Bronchial epithelial cell (primary cell): ENCODE data around the gene CADM2. TPM values are rescaled to one million over a fixed set of nuclear protein-coding genes. Genes with fewer than 3 reads are reported as not detected.
A peak's percentile ranks its signal among the peaks of the same experiment; 100 is the strongest.

ENCODE experiments used
- DNase-seq: peaks from one replicate; pipeline ENCODE4 v3.0.0-alpha.2; 2010; ENCODE audit warnings: low read depth
- FAIRE-seq: peaks from 2 replicates; lab custom pipeline; 2011; peaks lifted over from hg19 to GRCh38; lab: Jason Lieb, UNC
- H3K27me3 ChIP-seq: 2 replicates; pipeline ENCODE4 v1.5.1; 2011; ENCODE audit warnings: low read length; ENCODE audit not compliant: control insufficient read depth, insufficient read depth
- H3K36me3 ChIP-seq: 2 replicates; pipeline ENCODE4 v1.5.1; 2011; ENCODE audit warnings: low read length; ENCODE audit not compliant: control insufficient read depth, insufficient read depth
- H3K4me3 ChIP-seq: 2 replicates; pipeline ENCODE4 v1.5.1; 2011; ENCODE audit warnings: mild to moderate bottlenecking, low read depth, low read length, control low read depth
- CTCF ChIP-seq: IDR thresholded peaks from 2 replicates; pipeline ENCODE4 v1.5.1; 2011; ENCODE audit warnings: mild to moderate bottlenecking, moderate library complexity, low read length, control low read depth, inconsistent platforms; ENCODE audit not compliant: insufficient read depth, severe bottlenecking
- total RNA-seq: library from RNA; depleted of rRNA; stranded (reverse); fragments of >200 nt; gene quantifications from 2 replicates; pipeline ENCODE4 v1.2.1, GENCODE V29; 2014

The CADM2 gene
- total RNA-seq, 1 donor from 2014 or later, result under 0.01 TPM

- Histone ChIP-seq H3K27me3 (peaks cover 18% of the 10 kb centered on the region), H3K36me3 (no peaks in the 10 kb centered on the region), H3K4me3 (no peak overlapping the region)
- no peak for DNase-seq
- no peak for FAIRE-seq
- no peak for TF ChIP-seq CTCF
Measured at GRCh38 chr3:84963137-84963536, 4.3 kb downstream of the CADM2 start.

GRCh38 chr3:84965141-84965540 lies 6.4 kb downstream of the CADM2 start:
- FAIRE-seq, result no peak
- Histone ChIP-seq H3K27me3 (peaks cover 13% of the 10 kb centered on the region), H3K4me3 (no peak overlapping the region), H3K36me3 (no peaks in the 10 kb centered on the region)
- no peak for DNase-seq
- no peak for TF ChIP-seq CTCF

GRCh38 chr3:84967767-84968581 lies 9.2 kb downstream of the CADM2 start:
- no peak for TF ChIP-seq CTCF
- DNase-seq, result peak; percentile 9
- H3K4me3 ChIP-seq, result no peak overlapping the region
- no peaks in the 10 kb centered on the region for H3K36me3 ChIP-seq
- FAIRE-seq, result no peak
- no peaks in the 10 kb centered on the region for H3K27me3 ChIP-seq

- FAIRE-seq (no peak), DNase-seq (no peak)
- Histone ChIP-seq H3K4me3 (no peak overlapping the region), H3K27me3 (no peaks in the 10 kb centered on the region), H3K36me3 (no peaks in the 10 kb centered on the region)
- TF ChIP-seq CTCF, result no peak
Measured at GRCh38 chr3:84968701-84969235, 10.0 kb downstream of the CADM2 start.

- Histone ChIP-seq H3K27me3 (no peaks in the 10 kb centered on the region), H3K36me3 (no peaks in the 10 kb centered on the region), H3K4me3 (no peak overlapping the region)
- FAIRE-seq (no peak), DNase-seq (peak; percentile 27)
- TF ChIP-seq CTCF, result no peak
Measured at GRCh38 chr3:84974347-84974746, 15.6 kb downstream of the CADM2 start.
